ENCODE measurements around the gene FAM200B. TPM values are rescaled to one million over a fixed set of nuclear protein-coding genes. Genes with fewer than 3 reads are reported as not detected.

Gene FAM200B
- total and polyA plus RNA-seq, 4 donors, result 11.8 to 45.7 (median 16.9) TPM

DNA sequence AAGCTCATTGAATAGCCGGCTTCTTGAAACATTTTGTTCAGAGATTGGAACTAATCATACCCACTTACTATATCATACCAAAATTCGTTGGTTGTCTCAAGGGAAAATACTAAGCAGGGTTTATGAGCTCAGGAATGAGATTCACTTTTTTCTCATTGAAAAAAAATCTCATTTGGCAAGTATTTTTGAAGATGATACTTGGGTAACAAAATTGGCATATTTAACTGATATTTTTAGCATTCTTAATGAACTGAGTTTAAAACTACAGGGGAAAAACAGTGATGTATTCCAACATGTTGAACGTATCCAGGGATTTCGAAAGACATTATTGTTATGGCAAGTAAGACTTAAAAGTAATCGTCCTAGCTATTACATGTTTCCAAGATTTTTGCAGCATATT, 6.4 kb downstream of the FAM200B start (continued):
- TF ChIP-seq, protein P1, sequence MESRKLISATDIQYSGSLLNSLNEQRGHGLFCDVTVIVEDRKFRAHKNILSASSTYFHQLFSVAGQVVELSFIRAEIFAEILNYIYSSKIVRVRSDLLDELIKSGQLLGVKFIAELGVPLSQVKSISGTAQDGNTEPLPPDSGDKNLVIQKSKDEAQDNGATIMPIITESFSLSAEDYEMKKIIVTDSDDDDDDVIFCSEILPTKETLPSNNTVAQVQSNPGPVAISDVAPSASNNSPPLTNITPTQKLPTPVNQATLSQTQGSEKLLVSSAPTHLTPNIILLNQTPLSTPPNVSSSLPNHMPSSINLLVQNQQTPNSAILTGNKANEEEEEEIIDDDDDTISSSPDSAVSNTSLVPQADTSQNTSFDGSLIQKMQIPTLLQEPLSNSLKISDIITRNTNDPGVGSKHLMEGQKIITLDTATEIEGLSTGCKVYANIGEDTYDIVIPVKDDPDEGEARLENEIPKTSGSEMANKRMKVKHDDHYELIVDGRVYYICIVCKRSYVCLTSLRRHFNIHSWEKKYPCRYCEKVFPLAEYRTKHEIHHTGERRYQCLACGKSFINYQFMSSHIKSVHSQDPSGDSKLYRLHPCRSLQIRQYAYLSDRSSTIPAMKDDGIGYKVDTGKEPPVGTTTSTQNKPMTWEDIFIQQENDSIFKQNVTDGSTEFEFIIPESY (IDR thresholded peaks at IDR 0.05), result no peak

DNA sequence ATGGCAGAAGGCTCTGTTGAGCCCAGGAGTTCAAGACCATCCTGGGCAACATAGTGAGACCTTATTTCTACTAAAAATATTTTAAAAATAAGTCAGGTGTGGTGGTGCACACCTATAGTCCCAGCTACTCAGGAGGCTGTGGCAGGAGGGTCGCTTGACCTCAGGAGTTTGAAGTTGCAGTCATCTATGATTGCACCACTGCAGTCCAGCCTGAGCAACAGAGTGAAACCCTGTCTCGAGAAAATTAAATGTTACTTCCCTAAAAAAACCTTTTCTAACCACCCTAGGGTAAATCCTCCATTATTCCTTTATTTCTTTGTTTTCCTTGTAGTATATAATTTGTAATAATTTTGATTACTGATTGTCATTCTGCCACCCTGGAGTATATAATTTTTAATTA, 7.9 kb downstream of the FAM200B start:
- Histone ChIP-seq H3K27ac (ENCODE audit: low read depth in 1 of 2, low read length in 2 of 2) (no peak overlapping the region), H3K4me1 (ENCODE audit: control insufficient read depth in 4 of 4, insufficient read depth in 4 of 4, low read length in 3 of 4) (peaks cover 0 to 4% (median 0%) of the 10 kb centered on the region in 4 donors), H3K9me3 (ENCODE audit: control insufficient read depth in 4 of 4, low read length in 3 of 4) (no peaks in the 10 kb centered on the region), H3K9ac (ENCODE audit: low read depth in 1 of 2, low read length in 2 of 2) (no peak overlapping the region), H3K4me3 (ENCODE audit: low read depth in 1 of 3, low read length in 3 of 3) (no peak overlapping the region), H3K27me3 (ENCODE audit: control insufficient read depth in 4 of 4, insufficient read depth in 4 of 4, low read length in 3 of 4) (no peaks in the 10 kb centered on the region), H3K36me3 (ENCODE audit: control insufficient read depth in 4 of 4, insufficient read depth in 3 of 4, low read depth in 1 of 4, low read length in 3 of 4) (peaks cover 0 to 18% (median 5%) of the 10 kb centered on the region in 4 donors)
- WGBS, result 89% methylated on average over 2 of the region's 2 CpGs
- no peak for DNase-seq (ENCODE audit: low spot score)
- TF ChIP-seq RAD21 (IDR thresholded peaks at IDR 0.05), result no peak
- TF ChIP-seq, protein P2, sequence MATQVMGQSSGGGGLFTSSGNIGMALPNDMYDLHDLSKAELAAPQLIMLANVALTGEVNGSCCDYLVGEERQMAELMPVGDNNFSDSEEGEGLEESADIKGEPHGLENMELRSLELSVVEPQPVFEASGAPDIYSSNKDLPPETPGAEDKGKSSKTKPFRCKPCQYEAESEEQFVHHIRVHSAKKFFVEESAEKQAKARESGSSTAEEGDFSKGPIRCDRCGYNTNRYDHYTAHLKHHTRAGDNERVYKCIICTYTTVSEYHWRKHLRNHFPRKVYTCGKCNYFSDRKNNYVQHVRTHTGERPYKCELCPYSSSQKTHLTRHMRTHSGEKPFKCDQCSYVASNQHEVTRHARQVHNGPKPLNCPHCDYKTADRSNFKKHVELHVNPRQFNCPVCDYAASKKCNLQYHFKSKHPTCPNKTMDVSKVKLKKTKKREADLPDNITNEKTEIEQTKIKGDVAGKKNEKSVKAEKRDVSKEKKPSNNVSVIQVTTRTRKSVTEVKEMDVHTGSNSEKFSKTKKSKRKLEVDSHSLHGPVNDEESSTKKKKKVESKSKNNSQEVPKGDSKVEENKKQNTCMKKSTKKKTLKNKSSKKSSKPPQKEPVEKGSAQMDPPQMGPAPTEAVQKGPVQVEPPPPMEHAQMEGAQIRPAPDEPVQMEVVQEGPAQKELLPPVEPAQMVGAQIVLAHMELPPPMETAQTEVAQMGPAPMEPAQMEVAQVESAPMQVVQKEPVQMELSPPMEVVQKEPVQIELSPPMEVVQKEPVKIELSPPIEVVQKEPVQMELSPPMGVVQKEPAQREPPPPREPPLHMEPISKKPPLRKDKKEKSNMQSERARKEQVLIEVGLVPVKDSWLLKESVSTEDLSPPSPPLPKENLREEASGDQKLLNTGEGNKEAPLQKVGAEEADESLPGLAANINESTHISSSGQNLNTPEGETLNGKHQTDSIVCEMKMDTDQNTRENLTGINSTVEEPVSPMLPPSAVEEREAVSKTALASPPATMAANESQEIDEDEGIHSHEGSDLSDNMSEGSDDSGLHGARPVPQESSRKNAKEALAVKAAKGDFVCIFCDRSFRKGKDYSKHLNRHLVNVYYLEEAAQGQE (IDR thresholded peaks at IDR 0.05), result no peak
- TF ChIP-seq FOXA1 (IDR thresholded peaks at IDR 0.05), result no peak
- no peak for TF ChIP-seq NR2F2 (IDR thresholded peaks at IDR 0.05)
- no peak for TF ChIP-seq JUND (IDR thresholded peaks at IDR 0.05)
- no peak for TF ChIP-seq SP1 (IDR thresholded peaks at IDR 0.05)
- TF ChIP-seq HNF4G (IDR thresholded peaks at IDR 0.05), result no peak
- no peak for TF ChIP-seq TAF1 (conservative IDR thresholded peaks at IDR 0.05)

DNA sequence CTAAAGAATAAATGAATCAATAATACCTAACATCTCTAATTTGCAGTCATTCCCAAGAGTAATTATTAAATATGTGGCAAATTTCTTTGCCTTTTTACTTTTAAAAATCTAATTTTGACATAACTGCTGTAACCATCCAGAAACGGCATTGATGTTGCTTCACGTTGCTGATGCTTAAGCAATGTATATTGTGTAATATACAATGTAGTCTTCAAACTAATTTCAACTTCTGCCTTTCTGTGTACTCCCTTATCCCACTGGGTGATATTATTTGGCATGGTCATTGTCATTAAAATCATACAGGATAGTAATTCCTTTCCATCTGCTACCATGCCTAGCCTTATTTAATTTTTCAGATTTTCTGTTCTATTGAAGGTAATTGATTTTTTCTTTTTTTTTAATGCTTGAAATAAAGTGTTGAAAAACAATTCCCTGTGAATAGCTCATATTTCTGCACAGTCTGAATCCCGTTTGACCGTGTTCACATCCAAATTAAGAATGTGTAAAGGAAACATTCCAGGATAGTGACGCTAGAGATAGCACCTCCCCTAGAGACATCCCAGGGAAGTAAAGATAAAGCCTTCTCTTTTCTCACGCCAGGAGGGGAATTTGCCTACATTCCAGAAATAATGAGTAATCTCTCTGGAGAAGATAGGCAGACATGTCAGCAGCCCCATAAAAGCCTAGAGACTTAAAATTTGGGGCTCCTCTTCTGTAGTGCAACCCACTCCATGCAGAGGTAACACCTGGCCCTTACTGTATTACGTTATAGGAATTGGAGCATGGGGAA, 8.6 kb downstream of the FAM200B start:
- no peak for DNase-seq (ENCODE audit: low spot score)
- Histone ChIP-seq H3K27ac (ENCODE audit: low read depth in 1 of 2, low read length in 2 of 2) (peak overlapping the region in 1 of 2 donors; percentile 8), H3K9me3 (ENCODE audit: control insufficient read depth in 4 of 4, low read length in 3 of 4) (no peaks in the 10 kb centered on the region), H3K36me3 (ENCODE audit: control insufficient read depth in 4 of 4, insufficient read depth in 3 of 4, low read depth in 1 of 4, low read length in 3 of 4) (peaks cover 0 to 16% (median 5%) of the 10 kb centered on the region in 4 donors), H3K4me3 (ENCODE audit: low read depth in 1 of 3, low read length in 3 of 3) (no peak overlapping the region), H3K9ac (ENCODE audit: low read depth in 1 of 2, low read length in 2 of 2) (no peak overlapping the region), H3K27me3 (ENCODE audit: control insufficient read depth in 4 of 4, insufficient read depth in 4 of 4, low read length in 3 of 4) (no peaks in the 10 kb centered on the region), H3K4me1 (ENCODE audit: control insufficient read depth in 4 of 4, insufficient read depth in 4 of 4, low read length in 3 of 4) (peaks cover 0 to 2% (median 0%) of the 10 kb centered on the region in 4 donors)
- whole genome bisulfite sequencing, result 76% methylated on average over 7 of the region's 7 CpGs
- TF ChIP-seq, protein P1 (IDR thresholded peaks at IDR 0.05), result no peak
- TF ChIP-seq RXRA (IDR thresholded peaks at IDR 0.05) (no peak), RAD21 (IDR thresholded peaks at IDR 0.05) (no peak), FOXA2 (IDR thresholded peaks at IDR 0.05) (no peak)
- TF ChIP-seq, protein P3, sequence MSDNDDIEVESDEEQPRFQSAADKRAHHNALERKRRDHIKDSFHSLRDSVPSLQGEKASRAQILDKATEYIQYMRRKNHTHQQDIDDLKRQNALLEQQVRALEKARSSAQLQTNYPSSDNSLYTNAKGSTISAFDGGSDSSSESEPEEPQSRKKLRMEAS (IDR thresholded peaks at IDR 0.05), result no peak
